Smooth muscle cell of trachea (primary cell): ENCODE data around the gene LRRC40. TPM values are rescaled to one million over a fixed set of nuclear protein-coding genes. Genes with fewer than 3 reads are reported as not detected.

ENCODE experiments used
- total RNA-seq: library from RNA; depleted of rRNA; stranded (reverse); fragments of >200 nt; gene quantifications from 2 replicates; pipeline ENCODE4 v1.2.1, GENCODE V29; 2014

The LRRC40 gene
- 15.5 and 32.3 TPM in 2 replicates for total RNA-seq

DNA sequence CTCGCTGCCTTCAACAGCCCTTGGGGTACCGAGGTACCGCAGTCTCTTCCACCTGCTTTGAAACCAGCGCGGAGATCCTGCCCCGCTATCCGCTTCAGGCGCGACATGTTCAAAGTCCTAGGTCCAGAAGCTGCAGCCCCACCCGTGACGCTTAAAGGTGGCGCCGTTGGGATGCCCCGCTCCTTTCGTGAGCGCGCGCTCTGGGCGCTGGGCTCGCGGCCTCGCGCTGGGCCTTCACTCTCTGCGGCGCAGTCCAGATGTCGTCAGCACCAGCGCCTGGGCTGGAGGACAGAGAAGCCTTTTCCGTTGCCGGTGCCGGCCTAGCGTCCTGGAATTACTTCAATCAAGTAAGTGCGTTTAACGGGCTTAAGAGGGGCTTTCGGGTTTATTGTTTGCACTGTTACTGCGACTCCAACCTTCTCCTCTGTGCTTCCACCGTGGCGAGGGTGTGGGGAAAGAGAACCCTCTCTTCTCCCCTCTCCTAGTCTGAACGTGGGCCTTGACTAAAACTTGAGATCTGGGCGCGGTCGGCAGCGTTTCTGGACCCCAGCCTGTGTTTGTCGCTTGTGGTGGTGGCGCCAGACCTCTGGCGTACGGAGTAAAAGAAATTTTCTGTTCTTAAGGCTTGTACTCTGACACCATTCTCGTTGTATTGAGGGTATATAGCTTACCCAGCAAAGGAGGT is at the start of gene LRRC40:
TSS of gene LRRC40 (minus strand) at position 146 of the 685 bp plus-strand sequence. CDS start at position 107, 39 bp downstream.

GRCh38 chr1:70221238-70222121 is 16.1 kb upstream of the LRRC40 start, which contains the start of gene SRSF11:
Gene SRSF11 (plus strand): TSS chr1:70221380. CDS start chr1:70221637, 257 bp downstream.

Other genes with a start within 250 kb of the LRRC40 start
- gene SRSF11, start 15.8 kb upstream of the LRRC40 start, total RNA-seq = 113 and 143 TPM in 2 replicates
- 30.1 and 34.2 TPM in 2 replicates for gene ANKRD13C, start 149.1 kb upstream of the LRRC40 start, total RNA-seq
- 3.8 and 4.4 TPM in 2 replicates for gene CTH, start 205.7 kb upstream of the LRRC40 start, total RNA-seq